ENCODE measurements around the gene CHRND. TPM values are rescaled to one million over a fixed set of nuclear protein-coding genes. Genes with fewer than 3 reads are reported as not detected.

Gene CHRND
- total and polyA plus RNA-seq, 2 donors = 0.43 to 0.57 TPM

- no peak overlapping the region for H3K27ac ChIP-seq (ENCODE audit: low read depth in 1 of 2, low read length in 1 of 2)
- H3K36me3 ChIP-seq (ENCODE audit: control insufficient read depth in 2 of 2, insufficient read depth in 2 of 2, low read length in 1 of 2) = no peaks in the 10 kb centered on the region
- WGBS = 59% methylated on average over 10 of the region's 10 CpGs
- H3K27me3 ChIP-seq (ENCODE audit: control insufficient read depth in 2 of 2, insufficient read depth in 1 of 2, low read length in 1 of 2) = peaks cover 48 to 94% of the 10 kb centered on the region in 2 donors
- peaks cover 0 to 4% of the 10 kb centered on the region in 2 donors for H3K4me1 ChIP-seq (ENCODE audit: control insufficient read depth in 2 of 2, insufficient read depth in 2 of 2, low read length in 2 of 2)
- DNase-seq (ENCODE audit: low read depth in 6 of 9, low spot score in 9 of 9) = no peak
- H3K9me3 ChIP-seq (ENCODE audit: control insufficient read depth in 2 of 2, insufficient read depth in 1 of 2, low read length in 1 of 2) = no peaks in the 10 kb centered on the region
- H3K4me3 ChIP-seq (ENCODE audit: low read length in 2 of 2) = no peak overlapping the region
Observed at GRCh38 chr2:232501794-232502390, 24.1 kb upstream of the CHRND start.

- WGBS = 11% methylated on average over 20 of the region's 21 CpGs
- H3K27me3 ChIP-seq (ENCODE audit: control insufficient read depth in 2 of 2, insufficient read depth in 1 of 2, low read length in 1 of 2) = peaks cover 48 to 94% of the 10 kb centered on the region in 2 donors
Observed at GRCh38 chr2:232502511-232502910, 23.4 kb upstream of the CHRND start.

GRCh38 chr2:232502911-232503808 lies 22.8 kb upstream of the CHRND start:
- peaks cover 48 to 94% of the 10 kb centered on the region in 2 donors for H3K27me3 ChIP-seq (ENCODE audit: control insufficient read depth in 2 of 2, insufficient read depth in 1 of 2, low read length in 1 of 2)
- WGBS = 2% methylated on average over 75 of the region's 75 CpGs
- H3K27ac ChIP-seq (ENCODE audit: low read depth in 1 of 2, low read length in 1 of 2) = no peak overlapping the region
- peak overlapping the region in 1 of 2 donors; percentile 35 for H3K4me3 ChIP-seq (ENCODE audit: low read length in 2 of 2)
- H3K4me1 ChIP-seq (ENCODE audit: control insufficient read depth in 2 of 2, insufficient read depth in 2 of 2, low read length in 2 of 2) = peaks cover 0 to 4% of the 10 kb centered on the region in 2 donors
- DNase-seq (ENCODE audit: low read depth in 6 of 9, low spot score in 9 of 9) = no peak
- no peaks in the 10 kb centered on the region for H3K9me3 ChIP-seq (ENCODE audit: control insufficient read depth in 2 of 2, insufficient read depth in 1 of 2, low read length in 1 of 2)
- H3K36me3 ChIP-seq (ENCODE audit: control insufficient read depth in 2 of 2, insufficient read depth in 2 of 2, low read length in 1 of 2) = no peaks in the 10 kb centered on the region

More at GRCh38 chr2:232502511-232502910, 23.4 kb upstream of the CHRND start:
- Histone ChIP-seq H3K36me3 (ENCODE audit: control insufficient read depth in 2 of 2, insufficient read depth in 2 of 2, low read length in 1 of 2) (no peaks in the 10 kb centered on the region), H3K4me1 (ENCODE audit: control insufficient read depth in 2 of 2, insufficient read depth in 2 of 2, low read length in 2 of 2) (peaks cover 0 to 4% of the 10 kb centered on the region in 2 donors), H3K4me3 (ENCODE audit: low read length in 2 of 2) (peak overlapping the region in 1 of 2 donors; percentile 15), H3K27ac (ENCODE audit: low read depth in 1 of 2, low read length in 1 of 2) (no peak overlapping the region), H3K9me3 (ENCODE audit: control insufficient read depth in 2 of 2, insufficient read depth in 1 of 2, low read length in 1 of 2) (no peaks in the 10 kb centered on the region)
- no peak for DNase-seq (ENCODE audit: low read depth in 6 of 9, low spot score in 9 of 9)

GRCh38 chr2:232503809-232504323 lies 22.1 kb upstream of the CHRND start:
- Histone ChIP-seq H3K36me3 (ENCODE audit: control insufficient read depth in 2 of 2, insufficient read depth in 2 of 2, low read length in 1 of 2) (no peaks in the 10 kb centered on the region), H3K9me3 (ENCODE audit: control insufficient read depth in 2 of 2, insufficient read depth in 1 of 2, low read length in 1 of 2) (no peaks in the 10 kb centered on the region), H3K27me3 (ENCODE audit: control insufficient read depth in 2 of 2, insufficient read depth in 1 of 2, low read length in 1 of 2) (peaks cover 48 to 98% of the 10 kb centered on the region in 2 donors), H3K27ac (ENCODE audit: low read depth in 1 of 2, low read length in 1 of 2) (no peak overlapping the region), H3K4me3 (ENCODE audit: low read length in 2 of 2) (no peak overlapping the region), H3K4me1 (ENCODE audit: control insufficient read depth in 2 of 2, insufficient read depth in 2 of 2, low read length in 2 of 2) (peaks cover 0 to 4% of the 10 kb centered on the region in 2 donors)
- 18% methylated on average over 16 of the region's 16 CpGs for WGBS
- DNase-seq (ENCODE audit: low read depth in 6 of 9, low spot score in 9 of 9) = no peak

- H3K4me3 ChIP-seq (ENCODE audit: low read length in 2 of 2) = no peak overlapping the region
- 66% methylated on average over 2 of the region's 2 CpGs for WGBS
- H3K4me1 ChIP-seq (ENCODE audit: control insufficient read depth in 2 of 2, insufficient read depth in 2 of 2, low read length in 2 of 2) = peaks cover 0 to 4% of the 10 kb centered on the region in 2 donors
- H3K36me3 ChIP-seq (ENCODE audit: control insufficient read depth in 2 of 2, insufficient read depth in 2 of 2, low read length in 1 of 2) = no peaks in the 10 kb centered on the region
- H3K9me3 ChIP-seq (ENCODE audit: control insufficient read depth in 2 of 2, insufficient read depth in 1 of 2, low read length in 1 of 2) = no peaks in the 10 kb centered on the region
- no peak for DNase-seq (ENCODE audit: low read depth in 6 of 9, low spot score in 9 of 9)
- H3K27ac ChIP-seq (ENCODE audit: low read depth in 1 of 2, low read length in 1 of 2) = no peak overlapping the region
- H3K27me3 ChIP-seq (ENCODE audit: control insufficient read depth in 2 of 2, insufficient read depth in 1 of 2, low read length in 1 of 2) = peaks cover 48 to 93% of the 10 kb centered on the region in 2 donors
Observed at GRCh38 chr2:232504438-232504837, 21.5 kb upstream of the CHRND start.

- Histone ChIP-seq H3K27ac (ENCODE audit: low read depth in 1 of 2, low read length in 1 of 2) (no peak overlapping the region), H3K9me3 (ENCODE audit: control insufficient read depth in 2 of 2, insufficient read depth in 1 of 2, low read length in 1 of 2) (no peaks in the 10 kb centered on the region), H3K4me1 (ENCODE audit: control insufficient read depth in 2 of 2, insufficient read depth in 2 of 2, low read length in 2 of 2) (peaks cover 0 to 4% of the 10 kb centered on the region in 2 donors), H3K36me3 (ENCODE audit: control insufficient read depth in 2 of 2, insufficient read depth in 2 of 2, low read length in 1 of 2) (no peaks in the 10 kb centered on the region), H3K4me3 (ENCODE audit: low read length in 2 of 2) (no peak overlapping the region), H3K27me3 (ENCODE audit: control insufficient read depth in 2 of 2, insufficient read depth in 1 of 2, low read length in 1 of 2) (peaks cover 48 to 81% of the 10 kb centered on the region in 2 donors)
- DNase-seq (ENCODE audit: low read depth in 6 of 9, low spot score in 9 of 9) = no peak
- WGBS = 55% methylated on average over 10 of the region's 10 CpGs
Observed at GRCh38 chr2:232505856-232506255, 20.1 kb upstream of the CHRND start.

GRCh38 chr2:232506709-232507108 lies 19.3 kb upstream of the CHRND start:
- WGBS = 87% methylated on average over 4 of the region's 4 CpGs
- no peak overlapping the region for H3K4me3 ChIP-seq (ENCODE audit: low read length in 2 of 2)
- peaks cover 41 to 80% of the 10 kb centered on the region in 2 donors for H3K27me3 ChIP-seq (ENCODE audit: control insufficient read depth in 2 of 2, insufficient read depth in 1 of 2, low read length in 1 of 2)
- peaks cover 0 to 4% of the 10 kb centered on the region in 2 donors for H3K4me1 ChIP-seq (ENCODE audit: control insufficient read depth in 2 of 2, insufficient read depth in 2 of 2, low read length in 2 of 2)
- H3K27ac ChIP-seq (ENCODE audit: low read depth in 1 of 2, low read length in 1 of 2) = no peak overlapping the region
- H3K9me3 ChIP-seq (ENCODE audit: control insufficient read depth in 2 of 2, insufficient read depth in 1 of 2, low read length in 1 of 2) = no peaks in the 10 kb centered on the region
- no peaks in the 10 kb centered on the region for H3K36me3 ChIP-seq (ENCODE audit: control insufficient read depth in 2 of 2, insufficient read depth in 2 of 2, low read length in 1 of 2)
- no peak for DNase-seq (ENCODE audit: low read depth in 6 of 9, low spot score in 9 of 9)

- Histone ChIP-seq H3K4me3 (ENCODE audit: low read length in 2 of 2) (no peak overlapping the region), H3K27me3 (ENCODE audit: control insufficient read depth in 2 of 2, insufficient read depth in 1 of 2, low read length in 1 of 2) (peaks cover 27 to 75% of the 10 kb centered on the region in 2 donors)
Observed at GRCh38 chr2:232508251-232508650, 17.7 kb upstream of the CHRND start.

GRCh38 chr2:232511336-232511890 lies 14.5 kb upstream of the CHRND start:
- Histone ChIP-seq H3K36me3 (ENCODE audit: control insufficient read depth in 2 of 2, insufficient read depth in 2 of 2, low read length in 1 of 2) (no peaks in the 10 kb centered on the region), H3K4me1 (ENCODE audit: control insufficient read depth in 2 of 2, insufficient read depth in 2 of 2, low read length in 2 of 2) (no peaks in the 10 kb centered on the region), H3K27ac (ENCODE audit: low read depth in 1 of 2, low read length in 1 of 2) (no peak overlapping the region), H3K9me3 (ENCODE audit: control insufficient read depth in 2 of 2, insufficient read depth in 1 of 2, low read length in 1 of 2) (no peaks in the 10 kb centered on the region), H3K27me3 (ENCODE audit: control insufficient read depth in 2 of 2, insufficient read depth in 1 of 2, low read length in 1 of 2) (peaks cover 4 to 53% of the 10 kb centered on the region in 2 donors), H3K4me3 (ENCODE audit: low read length in 2 of 2) (no peak overlapping the region)
- 80% methylated on average over 11 of the region's 11 CpGs for whole genome bisulfite sequencing
- DNase-seq (ENCODE audit: low read depth in 6 of 9, low spot score in 9 of 9) = no peak

More at GRCh38 chr2:232508251-232508650, 17.7 kb upstream of the CHRND start:
- Histone ChIP-seq H3K36me3 (ENCODE audit: control insufficient read depth in 2 of 2, insufficient read depth in 2 of 2, low read length in 1 of 2) (no peaks in the 10 kb centered on the region), H3K9me3 (ENCODE audit: control insufficient read depth in 2 of 2, insufficient read depth in 1 of 2, low read length in 1 of 2) (no peaks in the 10 kb centered on the region), H3K27ac (ENCODE audit: low read depth in 1 of 2, low read length in 1 of 2) (no peak overlapping the region), H3K4me1 (ENCODE audit: control insufficient read depth in 2 of 2, insufficient read depth in 2 of 2, low read length in 2 of 2) (no peaks in the 10 kb centered on the region)
- WGBS = 91% methylated on average over 7 of the region's 7 CpGs
- DNase-seq (ENCODE audit: low read depth in 6 of 9, low spot score in 9 of 9) = no peak

All from thymus (tissue), 11 donors.